D721Med (cell line): ENCODE data around the gene LY9.

Experiments
- DNase-seq: peaks from one replicate; pipeline ENCODE4 v3.0.0; 2011; ENCODE audit warnings: low spot score; ENCODE audit not compliant: insufficient read length
- FAIRE-seq: peaks from 2 replicates; lab custom pipeline; 2011; peaks lifted over from hg19 to GRCh38; lab: Jason Lieb, UNC
- TF ChIP-seq, protein P1 (sequence below): IDR thresholded peaks from 2 replicates; pipeline ENCODE4 v1.5.1; 2012; ENCODE audit warnings: mild to moderate bottlenecking, control low read depth; ENCODE audit not compliant: insufficient read depth; ENCODE audit errors: missing control alignments

LY9 gene

DNA sequence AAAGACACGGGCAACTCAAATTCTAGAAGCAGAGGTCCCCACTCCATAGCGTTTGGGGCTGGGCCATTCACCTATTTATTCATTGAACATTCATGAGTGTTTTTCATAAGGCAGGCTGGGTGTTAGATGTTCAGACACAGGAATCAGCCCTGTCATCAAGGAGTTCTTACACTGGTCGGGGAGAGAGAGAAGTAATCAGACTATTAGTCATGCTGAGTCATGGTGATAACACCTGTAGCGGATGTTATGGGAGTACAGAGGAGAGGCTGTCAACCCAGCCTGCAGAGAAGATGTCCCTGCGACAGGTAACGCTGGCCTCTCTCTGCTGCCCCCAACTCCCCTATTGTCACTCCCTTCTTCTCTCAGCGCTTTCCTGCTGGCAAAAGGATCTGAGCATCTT lies 17.2 kb downstream of the LY9 start:
- no peak for FAIRE-seq
- TF ChIP-seq, protein P1, sequence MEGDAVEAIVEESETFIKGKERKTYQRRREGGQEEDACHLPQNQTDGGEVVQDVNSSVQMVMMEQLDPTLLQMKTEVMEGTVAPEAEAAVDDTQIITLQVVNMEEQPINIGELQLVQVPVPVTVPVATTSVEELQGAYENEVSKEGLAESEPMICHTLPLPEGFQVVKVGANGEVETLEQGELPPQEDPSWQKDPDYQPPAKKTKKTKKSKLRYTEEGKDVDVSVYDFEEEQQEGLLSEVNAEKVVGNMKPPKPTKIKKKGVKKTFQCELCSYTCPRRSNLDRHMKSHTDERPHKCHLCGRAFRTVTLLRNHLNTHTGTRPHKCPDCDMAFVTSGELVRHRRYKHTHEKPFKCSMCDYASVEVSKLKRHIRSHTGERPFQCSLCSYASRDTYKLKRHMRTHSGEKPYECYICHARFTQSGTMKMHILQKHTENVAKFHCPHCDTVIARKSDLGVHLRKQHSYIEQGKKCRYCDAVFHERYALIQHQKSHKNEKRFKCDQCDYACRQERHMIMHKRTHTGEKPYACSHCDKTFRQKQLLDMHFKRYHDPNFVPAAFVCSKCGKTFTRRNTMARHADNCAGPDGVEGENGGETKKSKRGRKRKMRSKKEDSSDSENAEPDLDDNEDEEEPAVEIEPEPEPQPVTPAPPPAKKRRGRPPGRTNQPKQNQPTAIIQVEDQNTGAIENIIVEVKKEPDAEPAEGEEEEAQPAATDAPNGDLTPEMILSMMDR, result no peak
- no peak for DNase-seq

- TF ChIP-seq, protein P1, result no peak
- DNase-seq (no peak), FAIRE-seq (no peak)
Measured at GRCh38 chr1:160814316-160814715, 18.3 kb downstream of the LY9 start.

DNA sequence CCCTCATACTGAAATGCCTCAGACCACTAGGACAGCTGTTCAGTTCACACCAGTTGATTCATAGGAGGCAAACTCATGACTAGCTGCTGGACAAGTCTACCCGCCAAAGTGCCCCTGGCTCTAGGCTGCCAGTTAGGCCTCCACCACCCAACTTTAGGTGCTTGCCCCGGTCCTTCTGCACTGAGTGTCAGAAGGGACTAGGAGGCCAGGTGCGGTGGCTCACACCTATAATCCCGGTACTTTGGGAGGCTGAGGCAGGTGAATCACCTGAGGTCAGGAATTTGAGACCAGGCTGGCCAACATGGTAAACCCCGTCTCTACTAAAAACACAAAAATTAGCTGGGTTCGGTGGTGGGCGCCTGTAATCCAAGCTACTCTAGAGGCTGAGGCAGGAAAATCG lies 18.9 kb downstream of the LY9 start:
- FAIRE-seq, result no peak
- TF ChIP-seq, protein P1, result no peak
- no peak for DNase-seq

DNA sequence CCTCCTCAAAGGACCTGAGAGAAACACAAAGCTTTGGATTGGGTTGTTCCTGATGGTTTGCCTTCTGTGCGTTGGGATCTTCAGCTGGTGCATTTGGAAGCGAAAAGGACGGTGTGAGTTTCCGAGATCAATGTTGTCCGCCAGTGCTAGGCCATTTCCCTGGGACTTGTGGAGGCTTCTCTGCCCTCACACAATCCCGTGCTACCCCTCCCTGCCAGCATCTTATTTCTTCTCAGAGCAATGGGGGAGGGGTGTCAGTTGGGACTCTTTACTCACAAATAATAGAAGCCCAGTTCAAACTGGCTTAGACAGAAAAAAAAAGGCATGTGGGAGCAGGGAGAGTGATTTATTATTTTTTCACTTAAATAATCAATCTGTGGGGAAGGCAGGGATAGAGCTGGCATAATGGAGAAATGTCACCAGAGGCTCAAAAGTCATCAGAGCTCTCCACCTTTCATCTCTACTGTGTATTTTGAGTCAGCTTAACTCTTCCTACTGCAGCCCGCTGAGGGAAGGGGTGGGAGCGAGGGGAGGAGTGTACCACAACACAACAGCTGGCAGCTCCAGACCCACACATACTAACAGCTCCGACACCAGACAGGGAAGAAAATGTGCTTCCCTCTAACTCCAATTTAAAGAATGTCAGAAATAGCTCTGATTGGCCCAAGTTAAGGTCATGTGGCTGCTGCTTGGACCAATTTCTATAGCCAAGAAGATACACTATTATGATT lies 22.4 kb downstream of the LY9 start:
- FAIRE-seq (no peak), DNase-seq (no peak)
- TF ChIP-seq, protein P1, result no peak

GRCh38 chr1:160819186-160819585 lies 23.2 kb downstream of the LY9 start:
- no peak for DNase-seq
- FAIRE-seq, result no peak
- TF ChIP-seq, protein P1, result no peak

GRCh38 chr1:160821627-160822026 lies 25.7 kb downstream of the LY9 start:
- TF ChIP-seq, protein P1, result no peak
- DNase-seq (no peak), FAIRE-seq (no peak)

- TF ChIP-seq, protein P1, result no peak
- no peak for FAIRE-seq
- no peak for DNase-seq
Measured at GRCh38 chr1:160823296-160823695, 27.3 kb downstream of the LY9 start.
